ENCODE data around the gene B4GALNT2. TPM values are rescaled to one million over a fixed set of nuclear protein-coding genes. Genes with fewer than 3 reads are reported as not detected.

B4GALNT2 gene
- total RNA-seq, 1 experiment from 2014 or later, result 0.29 TPM

DNA sequence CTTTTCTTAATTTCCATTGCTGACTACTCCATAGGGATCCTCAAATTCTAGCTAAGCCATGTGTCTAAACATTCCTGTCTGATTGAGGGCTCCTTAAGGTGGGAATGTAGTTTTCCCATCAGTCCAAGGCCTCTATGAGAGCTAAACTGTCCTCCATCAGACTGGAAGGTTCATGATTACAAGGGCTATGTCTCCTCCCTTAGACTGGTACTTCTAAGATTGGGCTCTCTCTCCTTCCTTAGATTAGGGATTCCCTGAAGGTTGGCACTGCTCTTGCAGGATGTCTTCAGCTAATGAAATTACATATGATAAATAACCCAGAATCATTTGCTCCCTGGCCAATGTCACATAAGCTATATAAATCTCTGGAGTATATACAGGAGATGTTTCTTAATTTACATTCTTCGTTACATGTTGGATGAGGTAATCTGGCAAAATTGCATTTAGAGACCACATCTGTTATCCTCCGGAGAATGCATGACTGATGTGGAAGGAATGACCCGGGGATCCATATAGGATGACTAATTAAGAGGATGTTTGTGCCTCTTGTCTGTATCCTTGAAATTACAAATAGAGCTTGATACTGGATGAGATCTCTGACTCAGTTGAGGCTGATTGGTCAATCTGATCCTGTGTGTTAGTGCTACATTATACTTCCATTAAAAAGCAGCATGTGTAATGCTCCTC lies 14.2 kb downstream of the B4GALNT2 start:
- Histone ChIP-seq H3K79me2 (ENCODE audit: low read length) (no peaks in the 10 kb centered on the region), H3K4me2 (ENCODE audit: low read length) (peak overlapping the region; percentile 15; the same call in 1 of the 2 replicates), H3K9ac (ENCODE audit: low read length) (no peak overlapping the region), H3K9me2 (replicated peaks; ENCODE audit: low read length) (no peaks in the 10 kb centered on the region), H3K4me3 (ENCODE audit: low read length) (no peak overlapping the region), H3F3A (ENCODE audit: low read length, unreplicated experiment) (no peaks in the 10 kb centered on the region), H3K27ac (ENCODE audit: low read length) (peak overlapping the region; percentile 42), H3K36me3 (ENCODE audit: low read depth, low read length) (no peaks in the 10 kb centered on the region), H3K4me1 (ENCODE audit: insufficient read depth, low read length) (peaks cover 16% of the 10 kb centered on the region), H2AFZ (ENCODE audit: low read length) (no peak overlapping the region), H3K27me3 (ENCODE audit: low read length) (no peaks in the 10 kb centered on the region), H4K20me1 (ENCODE audit: low read length) (no peaks in the 10 kb centered on the region), H3K9me3 (ENCODE audit: low read length) (no peaks in the 10 kb centered on the region)
- DNase-seq, result peak; percentile 99
- intact Hi-C loops (cut with micrococcal nuclease), result no loop called here
- CTCF ChIA-PET, result interaction anchor here (0.6 to 1.5 kb wide), 4 partner anchors 27 to 114 kb away, joined by 3 to 8 read pairs (median 5); no protein-coding TSS in a partner anchor
- ATAC-seq, result peak; percentile 99
- BruUV-seq (replicated peaks), result no TSS peak
- POLR2A ChIA-PET (ENCODE audit: unreplicated experiment), result no interaction called here
- TF ChIP-seq EZH2 (IDR thresholded peaks at IDR 0.05; ENCODE audit: low read length, unreplicated experiment) (no peak), EZH2phosphoT487 (IDR thresholded peaks at IDR 0.05; ENCODE audit: borderline replicate concordance, low read length) (no peak)
- TF ChIP-seq, protein P1, sequence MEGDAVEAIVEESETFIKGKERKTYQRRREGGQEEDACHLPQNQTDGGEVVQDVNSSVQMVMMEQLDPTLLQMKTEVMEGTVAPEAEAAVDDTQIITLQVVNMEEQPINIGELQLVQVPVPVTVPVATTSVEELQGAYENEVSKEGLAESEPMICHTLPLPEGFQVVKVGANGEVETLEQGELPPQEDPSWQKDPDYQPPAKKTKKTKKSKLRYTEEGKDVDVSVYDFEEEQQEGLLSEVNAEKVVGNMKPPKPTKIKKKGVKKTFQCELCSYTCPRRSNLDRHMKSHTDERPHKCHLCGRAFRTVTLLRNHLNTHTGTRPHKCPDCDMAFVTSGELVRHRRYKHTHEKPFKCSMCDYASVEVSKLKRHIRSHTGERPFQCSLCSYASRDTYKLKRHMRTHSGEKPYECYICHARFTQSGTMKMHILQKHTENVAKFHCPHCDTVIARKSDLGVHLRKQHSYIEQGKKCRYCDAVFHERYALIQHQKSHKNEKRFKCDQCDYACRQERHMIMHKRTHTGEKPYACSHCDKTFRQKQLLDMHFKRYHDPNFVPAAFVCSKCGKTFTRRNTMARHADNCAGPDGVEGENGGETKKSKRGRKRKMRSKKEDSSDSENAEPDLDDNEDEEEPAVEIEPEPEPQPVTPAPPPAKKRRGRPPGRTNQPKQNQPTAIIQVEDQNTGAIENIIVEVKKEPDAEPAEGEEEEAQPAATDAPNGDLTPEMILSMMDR (conservative IDR thresholded peaks at IDR 0.05; ENCODE audit: low read depth, low read length), result no peak

DNA sequence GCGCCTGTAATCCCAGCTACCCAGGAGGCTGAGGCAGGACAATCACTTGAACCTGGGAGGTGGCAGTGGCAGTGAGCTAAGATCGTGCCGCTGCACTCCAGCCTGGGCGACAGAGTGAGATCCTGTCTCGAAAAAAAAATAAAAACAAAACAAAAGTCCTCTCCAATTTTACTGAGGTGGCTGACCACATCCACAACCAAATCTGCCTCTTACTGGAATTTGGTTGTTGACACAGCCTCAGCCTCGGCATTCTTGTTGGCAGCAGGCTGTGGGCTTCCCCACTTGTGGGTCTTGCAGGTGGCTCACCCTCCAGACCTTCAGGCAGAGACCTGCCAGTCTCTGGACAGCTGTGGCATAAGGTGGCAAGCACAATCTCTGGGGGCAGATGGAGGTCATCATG lies 15.6 kb downstream of the B4GALNT2 start:
- H4K20me1 ChIP-seq (ENCODE audit: low read length), result no peaks in the 10 kb centered on the region
- TF ChIP-seq EZH2 (IDR thresholded peaks at IDR 0.05; ENCODE audit: low read length, unreplicated experiment) (no peak), EZH2phosphoT487 (IDR thresholded peaks at IDR 0.05; ENCODE audit: borderline replicate concordance, low read length) (no peak)
- TF ChIP-seq, protein P1 (conservative IDR thresholded peaks at IDR 0.05; ENCODE audit: low read depth, low read length), result no peak
- H2AFZ ChIP-seq (ENCODE audit: low read length), result no peak overlapping the region
- H3K79me2 ChIP-seq (ENCODE audit: low read length), result no peaks in the 10 kb centered on the region
- DNase-seq, result peak; percentile 7
- H3K36me3 ChIP-seq (ENCODE audit: low read depth, low read length), result no peaks in the 10 kb centered on the region
- CTCF ChIA-PET, result interaction anchor here (1.5 kb wide), 1 partner anchor 116 kb away, joined by 8 read pairs; no protein-coding TSS in a partner anchor
- H3K9ac ChIP-seq (ENCODE audit: low read length), result no peak overlapping the region
- BruUV-seq (replicated peaks), result no TSS peak
- no peak overlapping the region for H3K27ac ChIP-seq (ENCODE audit: low read length)
- H3K27me3 ChIP-seq (ENCODE audit: low read length), result no peaks in the 10 kb centered on the region
- H3F3A ChIP-seq (ENCODE audit: low read length, unreplicated experiment), result no peaks in the 10 kb centered on the region
- H3K4me3 ChIP-seq (ENCODE audit: low read length), result no peak overlapping the region
- ATAC-seq, result no peak
- no peaks in the 10 kb centered on the region for H3K9me2 ChIP-seq (replicated peaks; ENCODE audit: low read length)
- POLR2A ChIA-PET (ENCODE audit: unreplicated experiment), result no interaction called here
- intact Hi-C loops (cut with micrococcal nuclease), result no loop called here
- no peaks in the 10 kb centered on the region for H3K9me3 ChIP-seq (ENCODE audit: low read length)
- H3K4me2 ChIP-seq (ENCODE audit: low read length), result no peak overlapping the region
- peaks cover 16% of the 10 kb centered on the region for H3K4me1 ChIP-seq (ENCODE audit: insufficient read depth, low read length)

DNA sequence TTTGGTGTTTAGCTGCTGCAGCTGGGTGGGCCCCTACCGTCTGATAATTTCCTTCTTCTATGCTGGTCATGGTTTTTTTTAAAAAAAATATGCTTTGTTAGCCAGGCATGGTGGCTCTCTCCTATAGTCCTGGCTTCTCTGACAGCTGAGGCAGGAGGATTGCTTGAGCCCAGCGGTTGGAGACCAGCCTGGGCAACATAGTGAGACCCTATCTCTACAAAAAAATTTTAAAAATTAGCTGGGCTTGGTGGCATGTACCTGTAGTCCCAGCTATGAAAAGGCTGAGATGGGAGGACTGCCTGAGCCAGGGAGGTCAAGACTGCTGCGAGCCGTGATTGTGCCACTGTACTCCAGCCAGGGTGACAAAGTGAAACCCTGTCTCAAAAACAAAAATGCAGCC lies 19.4 kb downstream of the B4GALNT2 start:
- no peaks in the 10 kb centered on the region for H4K20me1 ChIP-seq (ENCODE audit: low read length)
- H3K4me3 ChIP-seq (ENCODE audit: low read length), result no peak overlapping the region
- no peaks in the 10 kb centered on the region for H3K9me2 ChIP-seq (replicated peaks; ENCODE audit: low read length)
- TF ChIP-seq EZH2phosphoT487 (IDR thresholded peaks at IDR 0.05; ENCODE audit: borderline replicate concordance, low read length), result no peak
- no peak for TF ChIP-seq EZH2 (IDR thresholded peaks at IDR 0.05; ENCODE audit: low read length, unreplicated experiment)
- TF ChIP-seq, protein P1 (conservative IDR thresholded peaks at IDR 0.05; ENCODE audit: low read depth, low read length), result no peak
- no peak for ATAC-seq
- no peaks in the 10 kb centered on the region for H3K27me3 ChIP-seq (ENCODE audit: low read length)
- H3K4me1 ChIP-seq (ENCODE audit: insufficient read depth, low read length), result peaks cover 10% of the 10 kb centered on the region
- DNase-seq, result no peak
- no TSS peak for BruUV-seq (replicated peaks)
- ChIA-PET CTCF (no interaction called here), POLR2A (ENCODE audit: unreplicated experiment) (no interaction called here)
- no peak overlapping the region for H3K27ac ChIP-seq (ENCODE audit: low read length)
- H3K9ac ChIP-seq (ENCODE audit: low read length), result no peak overlapping the region
- no peaks in the 10 kb centered on the region for H3K36me3 ChIP-seq (ENCODE audit: low read depth, low read length)
- no peaks in the 10 kb centered on the region for H3K9me3 ChIP-seq (ENCODE audit: low read length)
- H3K79me2 ChIP-seq (ENCODE audit: low read length), result no peaks in the 10 kb centered on the region
- H2AFZ ChIP-seq (ENCODE audit: low read length), result no peak overlapping the region
- intact Hi-C loops (cut with micrococcal nuclease), result no loop called here
- H3F3A ChIP-seq (ENCODE audit: low read length, unreplicated experiment), result no peaks in the 10 kb centered on the region
- no peak overlapping the region for H3K4me2 ChIP-seq (ENCODE audit: low read length)

Measured in PC-3 (cell line).